GM12875 (cell line): Measurements from ENCODE around the gene INSR.

ENCODE experiments used
- H3K4me3 ChIP-seq: one replicate; pipeline ENCODE4 v1.5.1; 2011; ENCODE audit warnings: low read depth, low read length, control low read depth
- TF ChIP-seq, protein P1 (sequence below): IDR thresholded peaks from 2 replicates; pipeline ENCODE4 v1.5.1; 2011; ENCODE audit warnings: low read depth, mild to moderate bottlenecking, control low read depth, inconsistent platforms, low read length, moderate library complexity, borderline replicate concordance; ENCODE audit not compliant: insufficient read depth

The INSR gene

DNA sequence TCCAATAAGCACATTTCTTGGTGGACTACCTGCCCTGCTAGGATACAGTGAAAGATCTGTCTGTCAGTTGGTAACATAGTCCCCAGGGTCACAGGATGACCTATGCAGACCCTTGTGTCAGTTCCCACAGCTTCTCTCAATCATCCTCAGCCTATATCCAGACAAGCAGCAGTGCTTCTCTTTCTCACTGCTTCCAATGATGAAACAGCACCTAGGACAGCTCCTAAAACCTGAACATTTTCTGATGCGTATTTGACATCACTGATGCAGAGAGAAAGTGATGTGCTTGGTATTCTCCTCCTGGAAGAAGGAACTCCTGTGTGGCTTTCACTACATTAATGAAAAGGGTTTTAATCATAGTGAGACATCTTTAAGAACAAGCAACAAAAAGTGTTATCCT, 181.0 kb downstream of the INSR start:
- TF ChIP-seq, protein P1, sequence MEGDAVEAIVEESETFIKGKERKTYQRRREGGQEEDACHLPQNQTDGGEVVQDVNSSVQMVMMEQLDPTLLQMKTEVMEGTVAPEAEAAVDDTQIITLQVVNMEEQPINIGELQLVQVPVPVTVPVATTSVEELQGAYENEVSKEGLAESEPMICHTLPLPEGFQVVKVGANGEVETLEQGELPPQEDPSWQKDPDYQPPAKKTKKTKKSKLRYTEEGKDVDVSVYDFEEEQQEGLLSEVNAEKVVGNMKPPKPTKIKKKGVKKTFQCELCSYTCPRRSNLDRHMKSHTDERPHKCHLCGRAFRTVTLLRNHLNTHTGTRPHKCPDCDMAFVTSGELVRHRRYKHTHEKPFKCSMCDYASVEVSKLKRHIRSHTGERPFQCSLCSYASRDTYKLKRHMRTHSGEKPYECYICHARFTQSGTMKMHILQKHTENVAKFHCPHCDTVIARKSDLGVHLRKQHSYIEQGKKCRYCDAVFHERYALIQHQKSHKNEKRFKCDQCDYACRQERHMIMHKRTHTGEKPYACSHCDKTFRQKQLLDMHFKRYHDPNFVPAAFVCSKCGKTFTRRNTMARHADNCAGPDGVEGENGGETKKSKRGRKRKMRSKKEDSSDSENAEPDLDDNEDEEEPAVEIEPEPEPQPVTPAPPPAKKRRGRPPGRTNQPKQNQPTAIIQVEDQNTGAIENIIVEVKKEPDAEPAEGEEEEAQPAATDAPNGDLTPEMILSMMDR, result no peak
- no peak overlapping the region for H3K4me3 ChIP-seq

- TF ChIP-seq, protein P1, result no peak
- H3K4me3 ChIP-seq, result no peak overlapping the region
These were observed 181.5 kb downstream of the INSR start for GRCh38 chr19:7112675-7113074.

DNA sequence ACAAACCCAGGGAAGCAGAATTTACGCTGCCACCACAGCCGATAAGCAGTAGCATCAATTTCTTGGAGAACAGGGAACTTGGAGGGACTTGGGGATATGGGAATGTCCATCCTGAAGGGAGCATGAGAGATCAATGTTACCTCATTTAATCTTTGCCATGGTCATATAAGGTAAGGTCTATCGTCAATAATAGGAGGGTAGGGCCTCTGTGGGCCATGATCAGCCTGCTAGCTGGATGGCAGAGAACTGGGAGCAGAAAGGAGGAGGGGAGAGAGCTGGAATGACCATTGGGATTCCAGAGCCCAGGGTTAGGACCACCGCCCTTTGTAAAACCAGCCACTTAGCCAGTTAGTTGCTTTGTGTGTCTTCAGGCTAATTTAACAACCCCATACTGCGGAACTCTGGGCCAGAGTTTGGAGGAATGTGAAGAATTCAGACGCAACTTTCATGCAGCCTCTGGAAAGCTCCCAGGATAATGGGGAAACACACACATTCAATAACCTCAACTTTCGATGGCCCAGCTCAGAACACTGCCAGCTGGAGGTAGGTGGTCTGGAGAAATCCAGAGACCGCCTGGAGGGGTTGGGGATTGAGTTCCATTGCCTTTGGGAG, 184.4 kb downstream of the INSR start:
- TF ChIP-seq, protein P1, result no peak

DNA sequence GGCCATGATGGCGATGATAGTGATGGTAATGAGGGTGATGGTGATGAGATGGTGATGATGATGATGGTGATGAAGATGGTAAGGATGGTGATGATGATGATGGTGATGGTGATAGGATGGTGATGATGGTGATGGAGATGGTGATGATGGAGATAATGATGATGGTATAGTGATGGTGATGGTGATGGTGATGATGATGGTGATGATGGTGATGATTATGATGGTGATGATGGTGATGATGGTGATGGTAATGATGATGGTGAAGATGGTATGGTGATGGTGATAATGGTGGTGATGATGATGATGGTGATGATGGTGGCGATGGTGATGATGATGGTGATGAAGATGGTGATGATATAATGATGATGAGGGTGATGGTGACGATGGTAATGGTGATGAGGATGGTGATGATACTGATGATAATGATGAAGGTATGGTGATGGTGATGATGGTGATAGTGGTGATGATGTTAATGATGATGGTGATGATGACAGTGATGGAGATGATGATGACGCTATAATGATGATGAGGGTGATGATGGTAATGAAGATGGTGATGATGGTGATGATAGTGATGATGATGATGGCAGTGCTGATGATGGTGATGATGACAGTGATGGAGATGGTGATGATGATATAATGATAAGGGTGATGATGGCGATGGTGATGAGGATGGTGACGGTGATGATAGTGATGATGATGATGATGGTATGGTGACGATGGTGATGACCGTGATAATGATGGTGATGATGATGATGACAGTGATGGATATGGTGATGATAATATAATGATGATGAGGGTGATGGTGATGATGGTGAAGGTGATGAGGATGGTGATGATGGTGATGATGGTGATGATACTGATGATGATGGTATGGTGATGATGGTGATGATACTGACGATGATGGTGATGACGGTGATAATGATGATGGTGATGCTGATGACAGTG, 187.2 kb downstream of the INSR start:
- TF ChIP-seq, protein P1, result no peak

More for the DNA sequence above, 184.4 kb downstream of the INSR start:
- H3K4me3 ChIP-seq, result no peak overlapping the region

DNA sequence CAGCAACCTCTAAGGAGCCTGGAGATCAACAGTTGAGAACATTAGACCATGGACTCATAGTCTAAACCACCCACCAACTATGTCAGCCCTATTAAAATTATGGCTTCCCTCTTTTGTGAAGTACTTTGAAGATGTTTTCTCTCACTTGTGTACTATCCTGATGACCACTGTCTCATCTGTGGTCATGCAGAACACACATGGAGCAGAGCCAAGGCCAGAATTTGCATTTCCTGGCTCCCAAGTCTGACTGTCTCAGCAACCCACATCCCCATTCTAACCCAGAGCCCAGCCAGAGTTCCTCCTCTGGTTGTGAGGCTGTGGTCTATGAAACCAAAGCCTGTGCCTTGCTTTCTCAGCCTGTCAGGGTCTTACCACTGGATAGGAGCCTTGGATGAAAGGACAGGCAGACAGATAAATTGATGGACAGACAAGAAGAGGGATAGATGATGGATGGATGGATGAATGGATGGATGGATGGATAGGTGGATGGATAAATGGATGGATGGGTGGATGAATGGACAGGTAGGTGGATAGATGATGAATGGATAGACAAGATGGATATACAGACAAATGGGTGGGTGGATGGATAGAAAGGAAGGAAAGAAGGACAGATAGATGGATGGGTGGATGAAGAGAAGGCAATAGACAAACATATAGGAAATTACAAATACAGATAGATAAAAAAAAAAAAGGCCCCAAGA, 189.3 kb downstream of the INSR start:
- TF ChIP-seq, protein P1, result no peak
- H3K4me3 ChIP-seq, result no peak overlapping the region

More for the DNA sequence above, 187.2 kb downstream of the INSR start:
- no peak overlapping the region for H3K4me3 ChIP-seq

DNA sequence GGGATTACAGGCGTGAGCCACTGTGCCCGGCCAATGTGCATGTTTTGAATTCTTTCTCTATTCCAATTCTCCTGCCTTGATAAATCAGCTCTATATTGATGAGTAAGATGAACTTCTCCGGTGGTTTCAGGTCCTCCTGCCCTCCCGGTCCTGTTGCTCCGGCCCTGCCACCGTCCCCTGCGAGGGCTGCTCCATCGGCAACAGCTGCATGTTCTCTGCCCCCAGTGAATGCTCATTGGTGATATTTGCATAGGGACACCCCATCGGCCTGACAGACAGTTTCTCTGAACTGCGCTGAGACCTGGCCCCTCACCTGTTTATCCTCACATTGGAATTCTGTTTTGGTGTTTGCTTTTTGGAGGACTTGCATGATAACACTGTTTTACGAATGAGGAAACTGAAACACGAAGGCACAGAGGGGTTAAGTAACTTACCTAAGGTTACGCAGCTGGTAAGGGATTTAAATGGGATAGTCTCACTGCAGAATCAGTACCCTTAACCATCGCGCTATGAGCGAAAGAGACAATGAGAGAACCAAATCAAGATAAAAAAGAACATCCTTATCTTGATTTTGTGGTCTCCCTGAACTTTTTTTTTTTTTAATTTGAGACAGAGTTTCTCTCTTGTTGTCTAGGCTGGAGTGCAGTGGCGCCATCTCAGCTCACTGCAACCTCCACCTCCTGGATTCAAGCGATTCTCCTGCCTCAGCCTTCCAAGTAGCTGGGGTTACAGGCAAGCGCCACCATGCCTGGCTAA, 192.5 kb downstream of the INSR start:
- TF ChIP-seq, protein P1, result no peak
- no peak overlapping the region for H3K4me3 ChIP-seq
